Measurements from ENCODE around the gene STPG2.
"Not testable (repeated sequence)": the region's sequence is repeated elsewhere in the genome, so short reads cannot be mapped to it uniquely, and the experiment has no call there.

The STPG2 gene

GRCh38 chr4:97942137-97942536, 201.1 kb downstream of the STPG2 start:
- DNase-seq: no peak

DNA sequence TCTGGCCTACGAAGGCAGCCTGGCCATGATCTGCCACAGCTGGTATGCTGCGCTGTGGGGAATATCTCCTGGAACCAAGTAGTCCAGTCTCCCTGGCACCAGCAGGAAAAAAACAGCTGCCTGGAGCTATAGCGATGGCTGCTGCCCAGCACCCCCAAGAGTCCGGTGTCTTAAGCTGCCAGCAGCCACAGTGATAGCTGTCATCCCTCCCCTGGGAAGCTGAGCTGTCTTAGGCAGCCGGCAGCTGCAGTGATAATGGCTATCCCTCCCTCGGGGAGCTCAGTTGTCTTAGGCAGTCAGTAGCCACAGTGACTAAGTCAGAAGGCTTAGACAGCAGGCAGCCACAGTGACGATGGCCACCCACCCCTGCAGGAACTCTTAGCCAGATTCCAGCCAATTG, 205.1 kb downstream of the STPG2 start:
- DNase-seq: no peak

- no peak for DNase-seq
Observed at GRCh38 chr4:97924341-97924958, 218.8 kb downstream of the STPG2 start.

GRCh38 chr4:97923096-97923495, 220.2 kb downstream of the STPG2 start:
- DNase-seq: no peak

DNA sequence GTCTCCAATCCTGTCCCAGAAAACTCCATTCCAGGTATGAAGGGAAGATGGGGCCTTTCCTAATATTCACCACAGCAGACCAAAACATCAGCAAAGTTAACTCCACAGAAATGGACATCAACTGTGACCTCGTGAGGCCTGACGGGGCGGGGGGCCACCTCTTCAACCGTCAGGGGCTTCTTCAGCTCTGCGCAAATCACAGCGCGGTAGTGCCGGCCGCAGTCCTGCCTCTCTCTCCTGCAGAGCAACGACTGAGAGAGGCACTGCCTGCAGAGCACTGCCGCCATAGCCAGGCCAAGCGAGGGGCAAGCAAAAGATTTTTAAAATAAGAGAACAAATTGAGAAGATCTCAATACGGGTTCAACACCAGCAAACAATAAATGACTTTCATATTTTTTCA, 226.2 kb downstream of the STPG2 start:
- no peak for DNase-seq

DNA sequence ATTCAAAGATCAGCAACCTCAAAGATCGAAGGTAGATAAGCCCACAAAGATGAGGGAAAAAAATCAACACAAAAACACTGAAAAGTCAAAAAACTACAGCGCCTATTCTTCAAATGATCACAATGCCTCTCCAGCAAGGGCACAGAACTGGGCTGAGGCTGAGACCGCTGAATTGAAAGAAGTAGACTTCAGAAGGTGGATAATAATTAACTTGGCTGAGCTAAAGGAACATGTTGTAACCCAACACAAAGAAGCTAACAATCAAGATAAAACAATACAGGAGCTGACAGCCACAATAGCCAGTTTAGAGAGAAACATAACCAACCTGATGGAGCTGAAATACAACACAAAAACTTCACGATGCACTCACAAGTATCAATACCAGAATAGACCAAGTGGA, 231.1 kb downstream of the STPG2 start:
- DNase-seq: no peak

- no peak for DNase-seq
Observed at GRCh38 chr4:97911236-97911906, 231.9 kb downstream of the STPG2 start.

GRCh38 chr4:97910005-97910404, 233.3 kb downstream of the STPG2 start:
- no peak for DNase-seq

- DNase-seq: not testable (repeated sequence)
Observed at GRCh38 chr4:97903436-97904189, 239.7 kb downstream of the STPG2 start.

- DNase-seq: no peak
Observed at GRCh38 chr4:97900229-97900628, 243.0 kb downstream of the STPG2 start.

GRCh38 chr4:97892592-97893266, 250.5 kb downstream of the STPG2 start:
- DNase-seq: no peak

DNA sequence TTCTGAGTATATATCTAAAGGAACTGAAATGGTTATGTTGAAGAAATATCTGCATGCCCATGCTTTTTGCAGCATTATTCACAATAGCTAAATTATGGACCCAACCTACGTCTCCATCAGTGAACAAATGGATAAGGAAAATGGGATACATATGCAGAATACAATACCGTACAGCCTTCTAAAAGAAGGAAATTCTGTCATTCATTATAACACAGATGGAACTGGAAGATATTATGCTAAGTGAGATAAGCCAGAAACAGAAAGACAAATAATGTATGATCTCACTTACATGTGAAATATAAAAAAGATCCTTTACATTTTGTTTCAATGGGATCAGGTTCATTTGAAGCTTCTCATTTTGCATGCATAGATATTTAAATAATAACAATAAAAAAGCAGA, 263.3 kb downstream of the STPG2 start:
- no peak for DNase-seq

DNA sequence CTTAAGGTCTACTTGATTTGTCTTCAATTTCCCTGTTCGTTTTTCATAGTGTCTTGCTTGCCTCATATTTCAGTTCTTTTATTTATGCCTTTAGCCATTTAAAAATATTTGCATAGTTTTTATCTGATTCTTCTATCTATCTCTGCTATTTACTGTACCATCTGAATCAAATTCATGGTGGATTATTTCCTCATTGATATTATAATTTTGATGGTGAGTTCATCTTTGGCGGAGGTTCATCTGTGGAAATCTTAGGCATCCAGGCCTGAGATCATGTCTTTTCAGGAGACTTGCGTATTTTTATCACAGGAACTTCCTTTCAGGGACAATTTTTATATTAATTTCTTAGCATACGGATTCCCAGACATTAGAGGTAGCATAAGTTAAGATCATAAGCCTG, 275.2 kb downstream of the STPG2 start:
- DNase-seq: no peak

GRCh38 chr4:97867557-97868091, 275.7 kb downstream of the STPG2 start:
- DNase-seq: no peak

- DNase-seq: no peak
Observed at GRCh38 chr4:97866821-97867556, 276.3 kb downstream of the STPG2 start.

DNA sequence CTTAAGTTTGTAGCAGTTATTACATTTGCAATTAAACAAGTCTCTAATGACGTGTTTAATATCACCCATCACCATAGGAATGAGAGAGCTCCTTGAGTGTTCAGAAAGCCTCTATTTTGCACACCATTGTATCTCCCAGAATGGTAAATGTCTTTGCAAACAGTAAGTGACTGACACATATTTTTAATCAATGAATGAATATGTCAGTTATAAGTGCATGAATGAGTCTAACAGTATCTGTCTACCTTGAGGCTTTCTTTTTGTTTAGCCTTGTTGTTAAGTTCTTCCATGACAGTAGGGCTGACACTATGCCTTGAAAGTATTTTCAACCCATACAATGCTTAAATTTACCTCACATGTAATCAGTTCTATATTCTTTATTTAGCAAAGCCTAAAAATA, 292.2 kb downstream of the STPG2 start:
- no peak for DNase-seq

- DNase-seq: no peak
Observed at GRCh38 chr4:97845758-97846157, 297.5 kb downstream of the STPG2 start.

DNA sequence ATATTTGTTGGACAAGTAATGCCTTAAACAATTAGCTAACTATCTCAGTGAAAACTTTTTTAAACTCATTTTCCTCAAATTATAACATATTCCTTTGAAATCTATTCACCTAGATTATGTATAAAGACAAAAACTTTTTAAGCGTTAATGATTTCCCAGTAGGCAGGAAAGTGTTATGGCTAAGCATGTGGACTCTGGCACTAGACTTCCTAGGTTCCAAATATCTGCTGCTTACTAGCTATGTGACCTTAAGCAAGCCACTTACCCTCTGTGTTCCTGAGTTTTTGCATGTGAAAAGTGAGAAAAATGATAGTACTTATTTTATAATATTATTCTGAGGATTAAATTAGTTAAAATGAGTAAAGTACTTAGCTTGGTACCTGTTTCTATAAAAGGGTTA, 301.8 kb downstream of the STPG2 start:
- DNase-seq: no peak

GRCh38 chr4:97836662-97837061, 306.6 kb downstream of the STPG2 start:
- no peak for DNase-seq

- DNase-seq: no peak
Observed at GRCh38 chr4:97828646-97829045, 314.6 kb downstream of the STPG2 start.

DNA sequence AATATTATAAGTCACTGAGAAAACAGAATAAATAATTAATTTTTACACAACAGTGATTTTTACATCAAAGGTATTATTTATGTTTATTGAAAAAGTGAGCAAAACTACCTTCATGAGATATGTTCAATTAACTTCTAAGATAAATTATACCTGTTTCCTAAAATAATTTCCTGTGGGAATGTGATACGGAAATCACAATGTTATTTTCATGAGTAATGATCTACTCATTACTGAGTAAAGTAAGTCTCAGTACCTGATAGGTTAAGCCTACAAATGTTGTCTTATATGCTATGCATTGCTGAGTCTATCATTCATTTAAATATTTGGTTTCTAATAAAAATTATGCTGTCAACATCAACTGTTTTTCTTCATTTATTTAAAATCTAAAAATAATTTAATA, 324.0 kb downstream of the STPG2 start:
- DNase-seq: no peak

DNA sequence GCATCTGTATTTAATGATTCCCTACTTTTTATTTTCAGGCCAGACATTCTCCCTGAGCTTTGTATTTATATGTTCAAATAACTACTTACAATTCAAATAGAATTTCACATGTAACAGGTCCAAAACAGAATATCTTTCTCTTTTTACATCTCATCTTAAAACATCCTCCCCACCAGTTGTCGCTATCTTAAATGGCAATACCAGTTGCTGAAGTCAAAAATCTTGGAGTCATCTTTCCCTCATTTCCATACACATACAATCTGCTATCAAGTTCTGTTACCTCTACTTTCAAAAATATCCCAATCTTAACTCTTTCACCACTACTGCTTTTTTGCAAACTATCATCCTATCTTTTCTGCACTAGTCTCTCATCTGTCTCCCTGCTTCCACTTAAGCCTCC, 330.5 kb downstream of the STPG2 start:
- no peak for DNase-seq
